Fibroblast of lung (primary cell): ENCODE data around the gene UNC79.

ENCODE experiments used
- CTCF ChIP-seq, 2 donors: IDR thresholded peaks in 1 of 2; conservative IDR thresholded peaks in 1 of 2; 1 replicate in 1 of 2; 2 replicates in 1 of 2; pipeline ENCODE4 v1.5.1; 2011 to 2012; ENCODE audit warnings: low read length in 2 of 2, control low read depth in 1 of 2, inconsistent platforms in 1 of 2, low read depth in 1 of 2, mild to moderate bottlenecking in 1 of 2
- EZH2 ChIP-seq: IDR thresholded peaks from 2 replicates; pipeline ENCODE4 v1.5.1; 2012; ENCODE audit warnings: low read length, control low read depth, mild to moderate bottlenecking; ENCODE audit errors: missing control alignments

- TF ChIP-seq CTCF (conservative IDR thresholded peaks at IDR 0.05 in 1 of 2, IDR thresholded peaks at IDR 0.05 in 1 of 2; ENCODE audit: low read depth in 1 of 2, low read length in 2 of 2) (no peak), EZH2 (no peak)
These were observed 276.7 kb downstream of the UNC79 start for GRCh38 chr14:93707475-93707874.
